ENCODE measurements around the gene APLP2. TPM values are rescaled to one million over a fixed set of nuclear protein-coding genes. Genes with fewer than 3 reads are reported as not detected.

APLP2 gene
- total and polyA plus RNA-seq, 4 donors, result 235 to 532 (median 524) TPM

- TF ChIP-seq, protein P1, sequence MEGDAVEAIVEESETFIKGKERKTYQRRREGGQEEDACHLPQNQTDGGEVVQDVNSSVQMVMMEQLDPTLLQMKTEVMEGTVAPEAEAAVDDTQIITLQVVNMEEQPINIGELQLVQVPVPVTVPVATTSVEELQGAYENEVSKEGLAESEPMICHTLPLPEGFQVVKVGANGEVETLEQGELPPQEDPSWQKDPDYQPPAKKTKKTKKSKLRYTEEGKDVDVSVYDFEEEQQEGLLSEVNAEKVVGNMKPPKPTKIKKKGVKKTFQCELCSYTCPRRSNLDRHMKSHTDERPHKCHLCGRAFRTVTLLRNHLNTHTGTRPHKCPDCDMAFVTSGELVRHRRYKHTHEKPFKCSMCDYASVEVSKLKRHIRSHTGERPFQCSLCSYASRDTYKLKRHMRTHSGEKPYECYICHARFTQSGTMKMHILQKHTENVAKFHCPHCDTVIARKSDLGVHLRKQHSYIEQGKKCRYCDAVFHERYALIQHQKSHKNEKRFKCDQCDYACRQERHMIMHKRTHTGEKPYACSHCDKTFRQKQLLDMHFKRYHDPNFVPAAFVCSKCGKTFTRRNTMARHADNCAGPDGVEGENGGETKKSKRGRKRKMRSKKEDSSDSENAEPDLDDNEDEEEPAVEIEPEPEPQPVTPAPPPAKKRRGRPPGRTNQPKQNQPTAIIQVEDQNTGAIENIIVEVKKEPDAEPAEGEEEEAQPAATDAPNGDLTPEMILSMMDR (IDR thresholded peaks at IDR 0.05; ENCODE audit: control extremely low read depth, extremely low read depth), result no peak
- no peak overlapping the region for H3K4me3 ChIP-seq
- no peak overlapping the region for H3K27ac ChIP-seq (ENCODE audit: low read depth in 1 of 2, low read length in 1 of 2)
- DNase-seq (no peak), ATAC-seq (ENCODE audit: insufficient read depth, low FRiP score) (no peak)
- H3K9me3 ChIP-seq (ENCODE audit: control insufficient read depth in 4 of 4, insufficient read depth in 3 of 4, low read length in 3 of 4), result no peaks in the 10 kb centered on the region
- H3K9ac ChIP-seq (ENCODE audit: insufficient read depth in 1 of 2, low read length in 2 of 2), result no peak overlapping the region
- no peaks in the 10 kb centered on the region for H3K36me3 ChIP-seq (ENCODE audit: control insufficient read depth in 4 of 4, insufficient read depth in 4 of 4, low read length in 4 of 4)
- H3K27me3 ChIP-seq (ENCODE audit: control insufficient read depth in 3 of 3, insufficient read depth in 3 of 3, low read length in 2 of 3), result no peaks in the 10 kb centered on the region
- H3K4me1 ChIP-seq (ENCODE audit: control insufficient read depth in 5 of 5, insufficient read depth in 5 of 5, low read length in 5 of 5), result peaks cover 0 to 13% (median 0%) of the 10 kb centered on the region in 5 donors
- WGBS, 2 donors, result 85 to 92% methylated on average over 3 of the region's 3 CpGs
Measured at GRCh38 chr11:130052567-130052966, 17.1 kb upstream of the APLP2 start.

GRCh38 chr11:130054966-130055365 is 14.7 kb upstream of the APLP2 start:
- no peaks in the 10 kb centered on the region for H3K36me3 ChIP-seq (ENCODE audit: control insufficient read depth in 4 of 4, insufficient read depth in 4 of 4, low read length in 4 of 4)
- no peak overlapping the region for H3K4me3 ChIP-seq
- peaks cover 0 to under 1% (median 0%) of the 10 kb centered on the region in 3 donors for H3K27me3 ChIP-seq (ENCODE audit: control insufficient read depth in 3 of 3, insufficient read depth in 3 of 3, low read length in 2 of 3)
- TF ChIP-seq, protein P1 (IDR thresholded peaks at IDR 0.05; ENCODE audit: control extremely low read depth, extremely low read depth), result no peak
- no peak overlapping the region for H3K27ac ChIP-seq (ENCODE audit: low read depth in 1 of 2, low read length in 1 of 2)
- ATAC-seq (ENCODE audit: insufficient read depth, low FRiP score) (no peak), DNase-seq (no peak)
- H3K4me1 ChIP-seq (ENCODE audit: control insufficient read depth in 5 of 5, insufficient read depth in 5 of 5, low read length in 5 of 5), result peaks cover 0 to 10% (median 0%) of the 10 kb centered on the region in 5 donors
- H3K9me3 ChIP-seq (ENCODE audit: control insufficient read depth in 4 of 4, insufficient read depth in 3 of 4, low read length in 3 of 4), result no peaks in the 10 kb centered on the region
- 50 to 70% methylated on average over 2 of the region's 2 CpGs for WGBS, 2 donors
- H3K9ac ChIP-seq (ENCODE audit: insufficient read depth in 1 of 2, low read length in 2 of 2), result no peak overlapping the region

GRCh38 chr11:130055617-130056016 is 14.1 kb upstream of the APLP2 start:
- TF ChIP-seq, protein P1 (IDR thresholded peaks at IDR 0.05; ENCODE audit: control extremely low read depth, extremely low read depth), result no peak
- Histone ChIP-seq H3K9ac (ENCODE audit: insufficient read depth in 1 of 2, low read length in 2 of 2) (no peak overlapping the region), H3K27ac (ENCODE audit: low read depth in 1 of 2, low read length in 1 of 2) (no peak overlapping the region), H3K4me1 (ENCODE audit: control insufficient read depth in 5 of 5, insufficient read depth in 5 of 5, low read length in 5 of 5) (peaks cover 0 to 6% (median 0%) of the 10 kb centered on the region in 5 donors), H3K9me3 (ENCODE audit: control insufficient read depth in 4 of 4, insufficient read depth in 3 of 4, low read length in 3 of 4) (no peaks in the 10 kb centered on the region), H3K27me3 (ENCODE audit: control insufficient read depth in 3 of 3, insufficient read depth in 3 of 3, low read length in 2 of 3) (peaks cover 0 to 2% (median 0%) of the 10 kb centered on the region in 3 donors), H3K36me3 (ENCODE audit: control insufficient read depth in 4 of 4, insufficient read depth in 4 of 4, low read length in 4 of 4) (no peaks in the 10 kb centered on the region), H3K4me3 (no peak overlapping the region)
- DNase-seq (peak in 2 of 3 donors; percentile 50 to 80), ATAC-seq (ENCODE audit: insufficient read depth, low FRiP score) (no peak)
- 75 to 82% methylated on average over 5 of the region's 5 CpGs for WGBS, 2 donors

DNA sequence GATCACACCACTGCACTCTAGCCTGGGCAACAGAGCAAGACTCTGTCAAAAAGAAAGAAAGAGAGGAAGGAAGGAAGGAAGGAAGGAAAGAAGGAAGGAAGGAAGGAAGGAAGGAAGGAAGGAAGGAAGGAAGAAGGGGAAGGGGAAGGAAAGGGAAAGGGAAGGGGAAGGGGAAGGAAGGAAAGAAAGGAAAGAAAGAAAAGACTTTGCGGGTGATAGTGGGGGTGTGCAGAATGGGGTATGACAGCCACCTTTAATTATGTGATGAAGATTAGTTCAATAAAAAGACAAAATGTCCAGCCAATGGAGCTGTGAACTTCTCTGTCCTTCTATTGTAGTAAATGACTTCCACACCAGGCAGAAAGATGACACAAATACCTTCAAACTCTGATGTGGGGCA is 8.7 kb upstream of the APLP2 start:
- no peaks in the 10 kb centered on the region for H3K36me3 ChIP-seq (ENCODE audit: control insufficient read depth in 4 of 4, insufficient read depth in 4 of 4, low read length in 4 of 4)
- WGBS, 2 donors, result 50 to 74% methylated on average over 1 of the region's 1 CpG
- no peak overlapping the region for H3K4me3 ChIP-seq
- DNase-seq (no peak), ATAC-seq (ENCODE audit: insufficient read depth, low FRiP score) (no peak)
- peaks cover 0 to 2% (median 0%) of the 10 kb centered on the region in 3 donors for H3K27me3 ChIP-seq (ENCODE audit: control insufficient read depth in 3 of 3, insufficient read depth in 3 of 3, low read length in 2 of 3)
- TF ChIP-seq, protein P1 (IDR thresholded peaks at IDR 0.05; ENCODE audit: control extremely low read depth, extremely low read depth), result no peak
- no peak overlapping the region for H3K27ac ChIP-seq (ENCODE audit: low read depth in 1 of 2, low read length in 1 of 2)
- no peaks in the 10 kb centered on the region for H3K4me1 ChIP-seq (ENCODE audit: control insufficient read depth in 5 of 5, insufficient read depth in 5 of 5, low read length in 5 of 5)
- H3K9me3 ChIP-seq (ENCODE audit: control insufficient read depth in 4 of 4, insufficient read depth in 3 of 4, low read length in 3 of 4), result no peaks in the 10 kb centered on the region
- H3K9ac ChIP-seq (ENCODE audit: insufficient read depth in 1 of 2, low read length in 2 of 2), result no peak overlapping the region
